Panc1 (cell line): Measurements from ENCODE around the gene ARL5C.

ENCODE experiments used
- CTCF ChIP-seq: fragments of 450-650 bp; IDR thresholded peaks from 2 replicates; pipeline ENCODE4 v1.5.1; 2017; ENCODE audit warnings: mild to moderate bottlenecking
- SIN3A ChIP-seq: IDR thresholded peaks from 2 replicates; pipeline ENCODE4 v1.6.1; 2012; ENCODE audit warnings: low read depth, mild to moderate bottlenecking, low read length, moderate library complexity, borderline replicate concordance; ENCODE audit not compliant: insufficient read depth

- TF ChIP-seq CTCF = no peak
- TF ChIP-seq SIN3A = no peak
Observed at GRCh38 chr17:39147221-39148185, 18.5 kb downstream of the ARL5C start.
